Parathyroid adenoma (tissue), 2 donors: ENCODE results near the gene TRPV3.

Source experiments
- H2AFZ ChIP-seq: fragments of 300-600 bp; sonication (generic); one replicate; pipeline ENCODE4 v1.7.0; 2017; ENCODE audit warnings: antibody characterized with exemption, mild to moderate bottlenecking
- H3K27ac ChIP-seq: fragments of 300-600 bp; sonication (generic); one replicate; pipeline ENCODE4 v1.7.0; 2017
- H3K27me3 ChIP-seq: fragments of 300-600 bp; sonication (generic); one replicate; pipeline ENCODE4 v1.7.0; 2017; ENCODE audit warnings: low read length; ENCODE audit not compliant: control insufficient read depth, insufficient read depth
- H3K36me3 ChIP-seq: fragments of 300-600 bp; sonication (generic); one replicate; pipeline ENCODE4 v1.7.0; 2017; ENCODE audit warnings: low read length; ENCODE audit not compliant: control insufficient read depth, insufficient read depth
- H3K4me1 ChIP-seq: fragments of 300-600 bp; sonication (generic); one replicate; pipeline ENCODE4 v1.7.0; 2017; ENCODE audit warnings: control low read depth
- H3K4me2 ChIP-seq: fragments of 300-600 bp; sonication (generic); one replicate; pipeline ENCODE4 v1.7.0; 2017; ENCODE audit warnings: low read length
- H3K4me3 ChIP-seq: fragments of 300-600 bp; sonication (generic); one replicate; pipeline ENCODE4 v1.7.0; 2017; ENCODE audit warnings: low read depth, low read length
- H3K79me2 ChIP-seq: fragments of 300-600 bp; sonication (generic); one replicate; pipeline ENCODE4 v1.7.0; 2017; ENCODE audit warnings: control low read depth
- H3K9ac ChIP-seq: fragments of 300-600 bp; sonication (generic); one replicate; pipeline ENCODE4 v1.7.0; 2017; ENCODE audit warnings: mild to moderate bottlenecking
- H3K9me3 ChIP-seq: fragments of 300-600 bp; sonication (generic); one replicate; pipeline ENCODE4 v1.7.0; 2017; ENCODE audit warnings: low read length; ENCODE audit not compliant: control insufficient read depth
- CTCF ChIP-seq: fragments of 300-600 bp; sonication (generic); IDR thresholded peaks from one replicate; pipeline ENCODE4 v1.7.0; 2017; ENCODE audit warnings: antibody characterized with exemption, mild to moderate bottlenecking
- donor health status: primary hyperparathyroidism.

The TRPV3 gene

GRCh38 chr17:3551189-3551588, 6.4 kb downstream of the TRPV3 start:
- H3K27ac ChIP-seq = no peak overlapping the region
- no peaks in the 10 kb centered on the region for H3K36me3 ChIP-seq
- TF ChIP-seq CTCF = no peak
- no peaks in the 10 kb centered on the region for H3K27me3 ChIP-seq
- H2AFZ ChIP-seq = no peak overlapping the region
- no peak overlapping the region for H3K4me2 ChIP-seq
- no peaks in the 10 kb centered on the region for H3K9me3 ChIP-seq
- no peak overlapping the region for H3K4me3 ChIP-seq
- H3K79me2 ChIP-seq = no peaks in the 10 kb centered on the region
- H3K4me1 ChIP-seq = no peaks in the 10 kb centered on the region
- H3K9ac ChIP-seq = no peak overlapping the region

GRCh38 chr17:3549610-3550162, 7.9 kb downstream of the TRPV3 start:
- H3K27ac ChIP-seq = no peak overlapping the region
- no peak overlapping the region for H2AFZ ChIP-seq
- no peaks in the 10 kb centered on the region for H3K27me3 ChIP-seq
- H3K9ac ChIP-seq = no peak overlapping the region
- no peaks in the 10 kb centered on the region for H3K4me1 ChIP-seq
- H3K9me3 ChIP-seq = no peaks in the 10 kb centered on the region
- no peak overlapping the region for H3K4me3 ChIP-seq
- no peak overlapping the region for H3K4me2 ChIP-seq
- TF ChIP-seq CTCF = no peak
- no peaks in the 10 kb centered on the region for H3K36me3 ChIP-seq
- no peaks in the 10 kb centered on the region for H3K79me2 ChIP-seq

- Histone ChIP-seq H3K27ac (no peak overlapping the region), H3K9me3 (no peaks in the 10 kb centered on the region), H3K4me1 (no peaks in the 10 kb centered on the region), H3K4me2 (no peak overlapping the region), H3K79me2 (no peaks in the 10 kb centered on the region), H3K4me3 (no peak overlapping the region), H3K9ac (no peak overlapping the region), H2AFZ (no peak overlapping the region), H3K27me3 (no peaks in the 10 kb centered on the region), H3K36me3 (no peaks in the 10 kb centered on the region)
- no peak for TF ChIP-seq CTCF
Measured at GRCh38 chr17:3547628-3548027, 10.0 kb downstream of the TRPV3 start.

- Histone ChIP-seq H3K79me2 (no peaks in the 10 kb centered on the region), H3K4me1 (no peaks in the 10 kb centered on the region), H3K27ac (no peak overlapping the region), H3K9me3 (no peaks in the 10 kb centered on the region), H3K36me3 (no peaks in the 10 kb centered on the region), H3K4me2 (no peak overlapping the region), H3K4me3 (no peak overlapping the region), H3K27me3 (no peaks in the 10 kb centered on the region), H3K9ac (no peak overlapping the region), H2AFZ (no peak overlapping the region)
- TF ChIP-seq CTCF = no peak
Measured at GRCh38 chr17:3546997-3547396, 10.6 kb downstream of the TRPV3 start.

- H3K9me3 ChIP-seq = no peaks in the 10 kb centered on the region
- no peak overlapping the region for H3K27ac ChIP-seq
- no peaks in the 10 kb centered on the region for H3K4me1 ChIP-seq
- no peaks in the 10 kb centered on the region for H3K79me2 ChIP-seq
- H3K4me2 ChIP-seq = no peak overlapping the region
- H2AFZ ChIP-seq = no peak overlapping the region
- no peak overlapping the region for H3K9ac ChIP-seq
- TF ChIP-seq CTCF = no peak
- H3K4me3 ChIP-seq = no peak overlapping the region
- H3K27me3 ChIP-seq = no peaks in the 10 kb centered on the region
- no peaks in the 10 kb centered on the region for H3K36me3 ChIP-seq
Measured at GRCh38 chr17:3546521-3546920, 11.1 kb downstream of the TRPV3 start.
